ENCODE data around the gene PDE8A. TPM values are rescaled to one million over a fixed set of nuclear protein-coding genes. Genes with fewer than 3 reads are reported as not detected.

PDE8A gene
- total and polyA plus RNA-seq, 11 donors: 9.4 to 21.5 (median 15.9) TPM

DNA sequence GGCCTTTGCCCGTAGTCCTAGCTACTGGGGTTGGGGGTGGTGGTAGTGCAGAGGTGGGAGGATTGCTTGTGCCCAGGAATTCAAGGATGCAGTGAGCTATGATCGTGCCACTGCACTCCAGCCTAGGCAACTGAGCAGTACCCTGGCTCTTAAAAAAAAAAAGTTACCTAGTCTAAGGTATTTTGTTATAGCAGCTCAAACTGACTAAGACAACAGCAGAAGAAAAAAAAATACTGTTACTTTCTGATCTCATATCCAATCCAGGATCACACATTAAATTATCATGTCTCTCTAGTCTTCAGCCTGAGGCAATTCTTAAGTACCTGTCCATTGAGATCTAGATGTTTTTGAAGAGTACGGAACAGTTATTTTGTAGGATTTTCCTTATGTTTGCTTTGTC lies 39.8 kb downstream of the PDE8A start:
- TF ChIP-seq, protein P1, sequence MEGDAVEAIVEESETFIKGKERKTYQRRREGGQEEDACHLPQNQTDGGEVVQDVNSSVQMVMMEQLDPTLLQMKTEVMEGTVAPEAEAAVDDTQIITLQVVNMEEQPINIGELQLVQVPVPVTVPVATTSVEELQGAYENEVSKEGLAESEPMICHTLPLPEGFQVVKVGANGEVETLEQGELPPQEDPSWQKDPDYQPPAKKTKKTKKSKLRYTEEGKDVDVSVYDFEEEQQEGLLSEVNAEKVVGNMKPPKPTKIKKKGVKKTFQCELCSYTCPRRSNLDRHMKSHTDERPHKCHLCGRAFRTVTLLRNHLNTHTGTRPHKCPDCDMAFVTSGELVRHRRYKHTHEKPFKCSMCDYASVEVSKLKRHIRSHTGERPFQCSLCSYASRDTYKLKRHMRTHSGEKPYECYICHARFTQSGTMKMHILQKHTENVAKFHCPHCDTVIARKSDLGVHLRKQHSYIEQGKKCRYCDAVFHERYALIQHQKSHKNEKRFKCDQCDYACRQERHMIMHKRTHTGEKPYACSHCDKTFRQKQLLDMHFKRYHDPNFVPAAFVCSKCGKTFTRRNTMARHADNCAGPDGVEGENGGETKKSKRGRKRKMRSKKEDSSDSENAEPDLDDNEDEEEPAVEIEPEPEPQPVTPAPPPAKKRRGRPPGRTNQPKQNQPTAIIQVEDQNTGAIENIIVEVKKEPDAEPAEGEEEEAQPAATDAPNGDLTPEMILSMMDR (IDR thresholded peaks at IDR 0.05): no peak
- no peak for TF ChIP-seq POLR2A (IDR thresholded peaks at IDR 0.05)
- no peak for ATAC-seq
- no peaks in the 10 kb centered on the region for H3K27me3 ChIP-seq
- H3K4me1 ChIP-seq: peaks cover 6 to 43% (median 23%) of the 10 kb centered on the region in 12 donors
- intact Hi-C loops (cut with DNase I): loop anchor here in 1 of 10 donors (5.0 kb wide), 1 partner anchor 39 kb away; the partner anchor contains the start of gene PDE8A
- H3K36me3 ChIP-seq: no peaks in the 10 kb centered on the region
- no peak overlapping the region for H3K27ac ChIP-seq
- WGBS, 4 donors: 92 to 98% (median 93%) methylated on average over 3 of the region's 3 CpGs
- H3K4me3 ChIP-seq: no peak overlapping the region
- no peak for DNase-seq
- no peaks in the 10 kb centered on the region for H3K9me3 ChIP-seq

DNA sequence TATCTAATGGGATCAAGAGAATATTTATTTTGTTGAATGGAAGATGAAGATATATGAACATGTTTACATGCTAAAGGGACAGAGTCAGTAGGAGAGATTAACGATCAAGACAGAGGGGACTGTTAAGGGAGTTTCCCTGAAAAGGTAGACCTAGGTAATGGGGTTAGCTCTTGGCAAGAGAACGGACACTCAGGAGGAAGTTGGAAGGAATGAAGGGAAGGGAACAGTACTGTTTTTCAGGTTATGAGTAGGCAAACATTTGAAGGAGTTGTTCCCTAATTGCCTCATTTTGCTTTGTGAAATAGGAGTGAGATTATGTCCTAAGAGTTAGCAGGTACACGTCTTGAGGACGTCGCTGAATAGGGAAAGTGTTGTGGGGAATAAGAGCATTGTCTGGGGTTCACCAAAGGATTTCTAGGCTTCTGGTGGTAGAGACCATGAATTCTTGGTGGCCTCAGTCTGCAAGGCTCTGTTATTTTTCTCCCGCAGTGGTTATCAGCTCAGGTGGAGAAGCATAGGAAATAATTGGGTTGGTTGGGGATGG lies 41.3 kb downstream of the PDE8A start:
- Histone ChIP-seq H3K4me1 (peaks cover 6 to 55% (median 35%) of the 10 kb centered on the region in 12 donors), H3K36me3 (no peaks in the 10 kb centered on the region), H3K27me3 (no peaks in the 10 kb centered on the region), H3K9me3 (no peaks in the 10 kb centered on the region), H3K27ac (no peak overlapping the region), H3K4me3 (no peak overlapping the region)
- ATAC-seq (no peak), DNase-seq (no peak)
- 91 to 95% (median 93%) methylated on average over 6 of the region's 6 CpGs for WGBS, 4 donors
- TF ChIP-seq, protein P1 (IDR thresholded peaks at IDR 0.05): no peak
- TF ChIP-seq POLR2A (IDR thresholded peaks at IDR 0.05): no peak
- intact Hi-C loops (cut with DNase I): loop anchor here in 1 of 10 donors (5.0 kb wide), 1 partner anchor 41 kb away; the partner anchor contains the start of gene PDE8A

DNA sequence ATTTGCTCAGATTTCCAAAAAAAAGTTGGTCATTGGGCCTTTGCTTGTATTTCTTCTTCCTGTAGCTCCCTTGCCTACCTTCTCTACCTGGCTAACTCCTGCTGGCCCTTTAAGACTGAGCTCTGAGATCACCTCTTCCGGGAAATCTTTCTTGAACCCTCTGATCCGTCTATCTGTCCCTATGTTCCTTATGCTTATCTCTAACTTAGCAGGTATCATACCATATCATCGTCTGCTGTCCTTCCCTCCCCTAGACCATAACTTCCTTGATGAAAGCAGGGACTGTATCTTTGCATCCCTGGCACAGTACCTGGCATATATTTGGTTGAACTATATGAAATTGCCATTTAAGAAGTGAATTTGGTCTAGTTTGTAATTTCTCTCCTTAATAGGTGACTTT lies 42.3 kb downstream of the PDE8A start:
- Histone ChIP-seq H3K4me1 (peaks cover 6 to 66% (median 42%) of the 10 kb centered on the region in 12 donors), H3K27ac (no peak overlapping the region), H3K27me3 (no peaks in the 10 kb centered on the region), H3K9me3 (no peaks in the 10 kb centered on the region), H3K4me3 (no peak overlapping the region), H3K36me3 (no peaks in the 10 kb centered on the region)
- TF ChIP-seq, protein P1 (IDR thresholded peaks at IDR 0.05): no peak
- no peak for TF ChIP-seq POLR2A (IDR thresholded peaks at IDR 0.05)
- DNase-seq (no peak), ATAC-seq (no peak)
- intact Hi-C loops (cut with DNase I): loop anchor here in 1 of 10 donors (5.0 kb wide), 1 partner anchor 42 kb away; the partner anchor contains the start of gene PDE8A
- 83 to 90% (median 86%) methylated on average over 3 of the region's 3 CpGs for WGBS, 4 donors

DNA sequence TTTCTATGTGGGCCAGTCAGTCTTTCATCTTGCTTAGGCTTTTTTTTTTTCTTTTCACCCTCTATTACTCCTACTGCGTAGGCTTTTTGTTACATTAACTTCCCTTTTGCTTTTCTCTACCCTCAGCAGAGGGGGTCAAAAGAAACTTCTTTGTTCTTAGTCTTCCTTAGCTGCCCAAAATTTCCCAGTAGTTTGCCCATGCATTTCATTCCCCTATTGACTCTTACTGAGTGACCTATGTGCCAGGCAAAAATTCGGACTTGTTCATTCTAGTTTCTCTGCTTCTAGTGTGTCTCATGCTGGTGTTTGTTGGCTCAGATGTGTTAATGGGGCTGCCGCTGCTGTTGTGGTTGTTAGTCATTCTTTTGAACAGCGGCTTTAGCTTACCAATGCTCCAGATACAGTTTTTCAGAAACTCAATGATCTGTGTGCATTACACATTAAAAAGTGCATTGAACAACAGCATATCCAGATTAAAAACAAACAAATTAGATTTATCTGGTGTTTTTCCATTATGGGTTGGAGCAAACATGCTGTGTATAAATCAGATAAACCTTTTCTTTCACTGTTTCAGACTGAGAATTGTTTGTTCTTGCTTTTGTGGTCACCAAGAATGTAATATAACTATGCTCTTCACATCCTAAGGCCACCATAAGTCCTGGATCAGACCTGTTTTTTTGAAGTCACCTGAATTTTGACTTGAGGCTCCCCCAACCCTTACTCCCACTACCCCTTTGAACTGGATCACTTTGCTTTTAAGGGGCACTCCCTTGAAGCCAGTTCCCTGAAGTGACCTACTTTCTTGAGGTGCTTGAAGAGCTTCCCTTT lies 43.1 kb downstream of the PDE8A start:
- Histone ChIP-seq H3K4me1 (peaks cover 6 to 73% (median 44%) of the 10 kb centered on the region in 12 donors), H3K36me3 (no peaks in the 10 kb centered on the region)
- TF ChIP-seq, protein P1 (IDR thresholded peaks at IDR 0.05): no peak
- TF ChIP-seq POLR2A (IDR thresholded peaks at IDR 0.05): no peak

More for the DNA sequence above, 43.1 kb downstream of the PDE8A start:
- no peak for DNase-seq
- Histone ChIP-seq H3K27me3 (no peaks in the 10 kb centered on the region), H3K4me3 (no peak overlapping the region), H3K9me3 (no peaks in the 10 kb centered on the region), H3K27ac (no peak overlapping the region)
- intact Hi-C loops (cut with DNase I): loop anchor here in 6 of 10 donors (5.0 kb wide), 2 partner anchors 37 to 42 kb away; partner anchors contain the start of gene PDE8A (in 5 of the 6)
- WGBS, 4 donors: 76 to 85% (median 82%) methylated on average over 4 of the region's 4 CpGs
- no peak for ATAC-seq
